NCI-H128 (cell line): ENCODE data around the gene SPINK2.

ENCODE experiments used
- DNase-seq: peaks from one replicate; lab custom pipeline; 2025; ENCODE audit not compliant: unreplicated experiment; lab: John Stamatoyannopoulos, UW

The SPINK2 gene

DNA sequence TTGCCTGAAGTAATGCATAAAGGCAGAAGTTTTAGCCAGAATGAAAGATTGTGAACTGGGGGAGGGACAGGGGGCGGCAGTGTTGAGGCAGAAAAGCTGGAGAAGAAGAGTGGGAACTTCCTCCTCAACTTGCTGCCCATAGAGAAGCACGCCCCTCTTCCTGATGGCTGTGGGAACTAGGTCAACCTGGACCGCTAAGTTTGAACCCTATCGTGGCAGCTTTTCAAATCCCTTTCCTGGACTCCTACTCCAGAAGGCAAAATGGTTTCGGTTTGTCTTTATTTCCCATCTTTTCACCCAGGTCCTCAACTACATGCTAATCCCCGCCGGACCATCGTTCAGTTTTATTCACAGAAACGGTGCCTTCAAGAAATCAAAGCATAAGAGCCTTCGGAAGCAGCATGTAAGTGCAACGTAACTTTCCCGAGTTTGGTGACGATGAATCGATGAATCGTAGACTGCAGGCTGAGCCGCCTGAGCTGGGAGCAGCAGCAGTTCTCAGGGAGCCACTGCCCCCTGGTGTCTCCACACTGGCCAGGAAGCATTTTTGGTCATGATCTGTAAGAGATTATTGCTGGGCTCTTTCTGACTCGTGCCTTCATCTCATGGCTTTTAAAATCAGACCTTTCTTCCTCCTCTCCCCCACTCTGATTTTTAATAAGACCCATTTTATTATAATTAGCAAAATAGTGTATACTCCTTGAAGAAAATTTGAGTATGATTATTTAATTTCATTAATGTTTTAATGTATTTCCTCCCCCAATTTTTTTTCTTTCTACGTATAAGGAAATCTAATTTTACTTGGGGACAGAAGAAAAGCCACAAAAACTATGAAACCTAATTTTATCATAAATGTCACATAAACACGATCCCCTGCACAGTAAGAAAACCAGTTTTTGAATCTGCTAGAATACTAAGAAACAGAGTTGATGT lies 21.4 kb downstream of the SPINK2 start:
- DNase-seq = peak; percentile 19

DNA sequence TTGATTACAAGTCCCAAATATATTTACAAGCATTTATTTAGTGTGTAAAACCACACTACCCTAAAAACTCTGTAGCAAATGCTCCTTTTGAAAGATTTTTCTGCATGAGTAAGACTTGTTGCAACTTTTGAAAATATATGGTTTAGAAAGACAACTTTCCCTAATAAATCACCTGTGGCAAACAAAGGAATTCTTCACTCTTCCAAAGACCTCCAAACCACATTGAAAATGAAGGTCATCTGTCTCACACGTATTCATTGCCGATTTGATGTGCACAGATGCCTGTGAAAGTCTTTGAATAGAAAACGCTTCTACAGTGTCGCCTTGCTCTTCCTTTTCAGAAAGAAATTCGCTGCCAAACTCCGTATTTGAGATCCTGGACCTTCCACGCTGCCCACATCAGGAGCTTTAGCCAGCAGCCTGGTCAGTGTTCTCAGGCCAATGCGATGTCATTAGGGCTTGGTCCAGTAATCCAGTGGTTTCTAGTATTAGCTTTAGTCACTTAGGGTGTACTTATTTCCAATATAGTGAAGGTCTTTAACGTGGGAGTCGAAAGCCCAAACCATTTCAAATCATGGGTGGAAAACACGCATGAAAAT lies 22.2 kb downstream of the SPINK2 start:
- no peak for DNase-seq

DNA sequence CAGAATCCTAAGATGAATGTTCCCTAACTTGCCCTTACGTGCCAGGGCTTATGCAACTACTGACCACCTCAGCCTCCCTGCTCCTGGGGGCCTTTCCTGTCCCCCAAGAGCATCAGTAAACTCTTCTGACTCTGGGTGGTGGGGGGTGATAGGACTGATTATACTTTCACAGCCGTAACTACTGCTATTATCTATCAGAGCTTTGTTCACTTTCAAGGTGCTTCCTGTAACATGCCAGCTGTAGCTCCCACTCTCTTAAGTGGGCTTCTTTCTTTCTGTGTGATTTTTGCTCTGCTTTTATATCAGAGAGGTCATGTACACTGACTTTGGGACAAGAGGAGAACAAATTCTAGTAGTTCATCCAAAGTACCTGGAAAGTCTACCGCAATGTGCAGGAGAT lies 25.3 kb downstream of the SPINK2 start:
- DNase-seq = no peak

DNA sequence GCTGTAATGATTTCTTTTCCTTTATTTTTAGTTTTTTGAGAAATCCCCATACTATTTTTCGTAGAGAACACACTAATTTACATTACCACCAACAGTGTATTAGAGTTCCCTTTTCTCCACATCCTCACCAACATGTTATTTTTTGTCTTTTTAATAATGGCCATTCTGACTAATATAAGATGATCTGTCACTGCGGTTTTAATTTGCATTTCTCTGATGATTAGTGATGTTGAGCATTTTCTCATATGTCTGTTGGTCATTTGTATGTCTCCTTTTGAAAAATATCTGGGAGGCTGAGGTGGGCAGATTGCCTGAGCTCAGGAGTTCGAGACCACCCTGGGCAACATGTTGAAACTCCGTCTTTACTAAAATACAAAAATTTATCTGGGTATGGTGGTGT lies 30.2 kb downstream of the SPINK2 start:
- no peak for DNase-seq

DNA sequence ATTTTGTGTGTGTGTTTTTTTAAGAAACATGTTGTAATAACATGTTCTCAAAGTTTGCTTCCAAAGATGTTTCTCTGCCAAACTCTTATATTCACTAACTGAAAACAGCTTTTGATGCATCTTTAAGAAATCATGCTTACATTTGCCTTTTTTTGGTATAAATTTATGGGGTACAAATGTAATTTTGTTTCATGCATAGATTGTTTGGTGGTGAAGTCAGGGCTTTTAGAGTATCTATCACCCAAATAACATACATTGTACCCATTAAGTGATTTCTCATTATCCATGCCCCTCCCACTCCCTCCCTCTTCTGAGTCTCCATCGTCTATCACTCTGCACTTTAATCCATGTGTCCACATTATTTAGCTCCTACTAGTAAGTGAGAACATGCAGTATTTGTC lies 30.8 kb downstream of the SPINK2 start:
- no peak for DNase-seq

DNA sequence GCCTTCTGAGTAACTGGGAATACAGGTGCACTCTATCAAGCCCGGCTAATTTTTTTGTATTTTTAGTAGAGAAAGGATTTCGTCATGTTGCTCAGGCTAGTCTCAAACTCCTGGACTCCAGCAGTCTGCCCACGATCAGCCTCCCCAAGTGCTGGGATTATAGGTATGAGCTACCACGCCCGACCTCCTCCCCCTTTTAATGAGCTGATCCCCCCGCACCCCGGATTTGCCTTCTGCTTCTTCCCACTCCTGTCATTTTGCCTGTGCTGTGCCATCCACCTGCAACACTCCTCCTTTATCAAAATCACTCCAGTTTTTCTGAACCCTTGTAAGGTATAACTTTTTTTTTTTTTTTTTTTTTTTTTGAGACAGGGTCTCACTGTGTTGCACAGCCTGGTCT lies 33.4 kb downstream of the SPINK2 start:
- DNase-seq = no peak

DNA sequence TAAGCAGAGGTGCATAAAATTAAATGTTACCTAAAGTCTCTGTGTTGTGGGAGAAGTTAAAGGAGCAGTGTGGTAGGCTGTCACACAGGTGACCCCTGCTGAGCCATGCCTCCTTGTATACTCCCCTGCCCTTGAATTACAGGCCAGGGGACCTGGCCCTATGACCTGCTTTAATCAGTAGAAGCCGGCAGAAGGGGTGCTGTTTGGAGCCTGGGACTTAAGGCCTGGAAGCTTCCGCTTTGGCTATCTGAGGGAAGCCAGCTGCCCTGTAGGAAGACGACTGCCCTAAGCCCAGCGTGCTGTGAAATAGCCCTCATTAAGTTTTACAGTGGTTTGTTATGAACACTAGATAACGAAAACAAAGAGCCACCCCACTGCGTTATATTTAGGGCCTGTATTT lies 34.1 kb downstream of the SPINK2 start:
- no peak for DNase-seq

DNA sequence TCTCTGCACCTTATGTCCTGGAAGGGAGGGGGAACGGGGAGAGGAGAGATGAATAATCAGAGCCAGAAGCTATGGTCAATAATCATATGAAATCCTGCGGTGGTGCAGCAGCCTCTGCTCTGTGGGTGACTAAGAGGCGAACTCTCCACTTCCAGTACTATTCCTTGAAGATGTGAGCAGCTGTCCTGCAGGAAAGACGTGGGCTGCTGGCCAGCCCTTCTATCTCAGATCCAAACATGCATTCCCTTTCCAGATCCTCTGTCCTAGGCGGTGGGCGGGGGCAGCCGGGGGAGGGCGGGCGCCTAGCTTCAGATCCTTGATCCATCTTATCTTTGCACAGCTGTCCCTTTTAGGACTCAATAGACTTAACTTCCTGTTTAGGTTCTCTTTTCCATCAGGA lies 34.5 kb downstream of the SPINK2 start:
- no peak for DNase-seq

DNA sequence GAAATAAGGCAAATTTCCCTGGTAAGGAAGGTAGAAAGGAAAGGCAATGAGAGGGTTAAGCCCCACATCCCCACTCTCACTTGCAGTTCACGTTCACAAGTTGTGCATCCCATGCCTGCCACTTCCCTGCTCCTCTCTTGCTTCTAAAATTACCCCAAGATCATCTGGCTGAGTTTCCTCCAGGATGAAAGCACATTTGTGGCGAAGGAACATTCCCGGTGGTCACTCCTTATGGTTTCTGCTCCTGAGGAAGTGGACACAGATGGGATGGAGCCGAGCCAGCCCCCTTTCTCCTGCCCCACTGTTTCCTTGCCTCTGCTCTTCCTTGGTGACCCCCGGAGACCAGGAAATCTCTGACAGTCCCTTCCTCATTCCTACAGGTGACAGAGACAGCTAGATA lies 37.5 kb downstream of the SPINK2 start:
- no peak for DNase-seq

DNA sequence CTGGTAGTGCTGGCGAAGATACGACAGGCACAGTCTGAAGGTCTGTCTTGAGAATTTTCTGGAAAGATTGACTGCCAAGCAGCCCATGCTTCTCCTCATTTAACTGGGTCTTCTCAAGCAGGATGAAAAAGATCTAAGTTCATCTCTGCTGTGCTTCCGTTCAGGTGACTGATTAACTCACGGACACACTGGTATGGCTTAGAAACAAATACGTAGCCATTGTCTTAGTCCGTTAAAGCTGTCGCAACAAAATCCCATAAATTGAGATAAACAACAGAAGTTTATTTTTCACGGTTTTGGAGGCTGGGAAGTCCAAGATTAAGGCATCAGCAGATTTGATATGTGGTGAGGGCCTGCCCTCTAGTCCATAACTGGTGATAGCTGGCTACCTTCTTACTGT lies 39.5 kb downstream of the SPINK2 start:
- DNase-seq = no peak

DNA sequence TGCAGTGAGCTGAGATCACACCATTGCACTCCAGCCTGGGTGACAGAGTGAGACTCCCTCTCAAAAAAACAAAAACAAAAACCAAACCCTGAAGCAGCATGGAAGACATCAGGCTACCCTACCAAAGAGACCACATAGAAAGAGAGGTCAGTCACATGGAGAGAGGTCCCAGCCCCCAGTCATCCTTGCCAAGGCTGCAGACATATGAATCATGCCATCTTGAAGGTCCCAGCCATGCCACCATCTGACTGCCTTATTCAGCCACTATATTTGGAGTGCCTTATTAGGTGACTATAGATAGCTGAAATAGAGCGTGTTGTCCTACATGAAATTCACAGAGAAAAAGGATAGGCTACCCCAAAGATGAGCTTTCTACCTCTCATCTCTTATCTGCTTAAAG lies 48.2 kb downstream of the SPINK2 start:
- DNase-seq = no peak

DNA sequence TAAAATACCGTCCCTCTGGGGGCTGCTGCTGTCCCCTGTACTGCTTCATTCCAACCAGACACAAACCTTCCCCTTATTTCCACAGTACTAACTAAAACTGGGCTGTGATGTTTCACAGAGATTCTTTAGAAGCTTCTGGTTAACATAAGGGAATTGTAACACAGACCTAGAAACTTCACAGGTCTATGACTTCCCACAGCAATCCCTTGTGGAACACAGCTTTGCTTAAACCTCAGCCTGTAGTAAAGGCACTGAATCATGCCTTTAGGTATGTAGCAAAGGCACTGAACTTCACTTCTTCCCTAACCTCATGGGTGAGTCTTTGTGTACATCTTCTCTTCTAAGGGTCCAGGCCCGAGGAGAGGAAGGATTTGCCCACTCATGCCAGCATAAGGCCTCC lies 49.4 kb downstream of the SPINK2 start:
- no peak for DNase-seq

DNA sequence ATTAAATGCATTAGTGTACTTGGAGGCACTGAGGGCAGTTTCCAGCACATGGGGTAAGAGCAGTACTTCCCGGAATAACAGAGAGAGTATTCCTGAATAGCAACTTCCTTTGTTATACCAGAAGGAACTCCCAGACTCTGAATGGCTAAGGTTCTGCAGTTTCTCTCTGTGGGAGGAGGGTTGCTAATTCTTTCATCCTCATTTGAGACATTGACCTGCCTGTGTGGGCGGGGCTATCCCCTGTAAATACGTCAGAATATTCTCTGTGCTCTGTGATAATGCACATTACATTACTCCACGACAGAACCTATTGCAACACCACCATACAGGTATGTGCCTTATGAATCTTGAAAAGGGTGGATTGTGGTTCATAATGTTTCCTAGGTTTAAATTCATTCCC lies 52.7 kb downstream of the SPINK2 start:
- no peak for DNase-seq

DNA sequence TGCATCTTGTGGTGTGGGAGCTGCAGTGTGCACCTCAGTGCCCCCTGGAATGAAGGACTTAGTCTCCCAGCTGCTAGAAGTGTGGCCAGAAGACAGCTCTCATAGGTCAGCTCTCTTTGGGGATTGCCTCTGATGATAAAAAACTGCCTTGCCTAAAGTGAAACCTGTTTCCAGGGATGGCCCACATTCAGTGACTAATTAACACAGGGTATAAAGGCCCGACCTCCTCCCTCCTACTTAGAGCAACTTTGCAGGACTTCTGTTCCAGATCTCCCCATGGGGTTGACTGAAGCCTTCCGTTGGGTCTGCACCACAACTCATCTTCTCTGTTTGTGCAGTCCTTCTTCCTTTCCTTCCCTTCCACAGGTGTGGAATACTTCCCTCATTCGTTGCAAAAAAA lies 53.2 kb downstream of the SPINK2 start:
- DNase-seq = no peak

DNA sequence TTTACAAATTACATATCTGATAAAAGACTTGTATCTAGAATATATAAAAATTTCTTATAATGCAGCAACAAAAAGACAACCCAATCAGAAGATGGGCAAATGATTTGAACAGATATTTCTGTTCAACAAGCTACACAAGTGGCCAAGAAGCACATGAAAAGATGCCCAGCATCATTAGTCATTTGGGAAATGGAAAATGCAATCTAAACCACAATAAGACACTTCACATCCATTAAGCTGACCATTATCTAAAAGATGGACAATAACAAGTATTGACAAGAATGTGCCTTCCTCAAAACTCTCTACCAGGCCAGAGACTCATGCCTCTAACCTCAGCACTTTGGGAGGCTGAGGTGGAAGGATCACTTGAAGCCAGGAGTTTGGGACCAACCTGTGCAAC lies 53.9 kb downstream of the SPINK2 start:
- DNase-seq = no peak

DNA sequence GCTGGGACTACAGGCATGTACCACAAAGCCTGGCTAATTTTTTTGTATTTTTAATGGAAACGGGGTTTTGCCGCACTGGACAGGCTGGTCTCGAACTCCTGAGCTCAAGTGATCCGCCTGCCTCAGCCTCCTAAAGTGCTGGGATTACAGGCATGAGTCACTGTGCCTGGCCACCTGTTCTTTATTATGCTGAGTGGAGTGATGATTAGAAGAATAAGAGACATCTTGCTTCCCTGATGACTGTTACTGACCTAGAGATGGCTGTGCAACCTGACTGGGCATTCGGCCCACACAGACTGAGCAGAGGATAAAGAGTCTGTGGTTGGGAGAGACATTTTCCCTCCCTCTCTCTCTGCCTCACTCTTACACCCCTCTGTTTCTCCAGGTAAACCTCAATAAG lies 56.7 kb downstream of the SPINK2 start:
- no peak for DNase-seq

DNA sequence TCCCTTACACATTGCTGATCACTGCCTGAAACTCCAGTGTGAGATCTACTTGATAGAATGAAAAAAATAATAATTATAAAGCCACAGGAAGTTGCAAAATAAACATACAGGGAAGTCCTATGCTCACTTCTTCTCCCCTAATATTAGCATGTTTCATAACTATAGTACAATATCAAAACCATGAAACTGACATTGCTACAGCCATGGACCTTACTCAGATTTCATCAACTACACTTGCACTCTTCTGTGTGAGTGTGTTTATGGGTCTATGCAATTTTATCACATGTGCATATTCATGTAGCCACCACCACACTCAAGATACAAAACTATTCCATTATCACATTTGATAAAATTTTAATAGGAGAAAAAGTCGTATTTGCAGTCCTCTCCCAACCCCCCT lies 57.3 kb downstream of the SPINK2 start:
- no peak for DNase-seq

DNA sequence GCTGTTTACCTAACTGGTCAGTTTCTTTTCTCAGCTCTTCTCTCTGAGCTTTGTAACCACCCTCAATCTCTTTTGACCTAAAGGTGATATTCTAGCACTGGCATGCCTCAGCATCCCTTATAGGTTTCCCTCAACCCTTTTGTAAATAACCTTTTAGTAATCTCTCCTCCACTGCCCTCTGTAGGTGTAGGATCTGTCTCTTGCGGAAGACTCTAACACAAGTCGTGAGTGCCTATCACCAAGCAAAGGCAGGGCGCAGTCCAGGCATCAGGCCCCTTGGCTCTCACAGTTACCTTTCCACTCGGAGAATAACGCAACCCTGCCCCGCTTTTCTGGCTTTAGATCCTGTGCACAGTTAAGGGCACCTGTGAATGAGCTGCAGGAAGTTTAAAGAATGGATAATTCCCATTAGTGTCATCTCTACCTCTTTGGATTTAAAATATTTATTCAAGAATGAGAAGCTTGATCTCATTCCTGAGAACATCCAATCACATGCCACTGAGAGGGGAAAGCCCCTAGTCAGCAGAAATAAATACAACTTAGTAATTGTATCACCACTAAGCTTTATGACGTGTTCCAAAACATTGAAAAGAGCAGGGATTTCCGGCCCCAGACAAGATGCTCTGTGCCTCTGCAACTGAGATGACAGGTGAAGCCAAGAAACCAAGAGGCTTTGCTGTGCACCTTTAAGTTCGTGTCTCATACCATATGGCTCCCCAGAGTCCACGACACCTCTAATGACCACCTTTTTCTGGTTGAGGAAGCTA lies 58.8 kb downstream of the SPINK2 start:
- no peak for DNase-seq

DNA sequence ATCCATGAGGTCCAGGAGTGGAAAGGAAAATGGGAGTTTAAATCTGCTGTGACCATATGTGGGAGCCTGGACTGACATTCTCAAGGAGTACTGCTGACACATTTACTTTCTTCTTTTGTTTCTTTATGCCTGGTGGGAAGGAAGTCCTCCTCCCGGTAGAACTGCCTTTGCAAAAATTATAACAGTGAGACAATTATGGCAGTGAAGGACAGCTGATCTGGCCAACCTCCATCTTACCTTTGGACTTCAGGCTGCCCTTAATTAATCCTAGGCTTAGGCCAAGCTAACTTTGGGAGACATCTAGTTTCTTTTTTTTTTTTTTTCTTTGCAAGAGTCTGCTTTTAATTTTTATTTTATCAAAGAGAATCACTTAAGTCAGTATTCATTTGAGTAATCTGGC lies 61.3 kb downstream of the SPINK2 start:
- DNase-seq = no peak
